GM19397 (cell line): ENCODE results near the gene C2orf69.

Experiments
- ATAC-seq: cut with Tn5 transposase; IDR thresholded peaks from one replicate; pipeline ENCODE4 v1.9.1; 2021; ENCODE audit warnings: mild to moderate bottlenecking, moderate library complexity; ENCODE audit not compliant: unreplicated experiment

C2orf69 gene

DNA sequence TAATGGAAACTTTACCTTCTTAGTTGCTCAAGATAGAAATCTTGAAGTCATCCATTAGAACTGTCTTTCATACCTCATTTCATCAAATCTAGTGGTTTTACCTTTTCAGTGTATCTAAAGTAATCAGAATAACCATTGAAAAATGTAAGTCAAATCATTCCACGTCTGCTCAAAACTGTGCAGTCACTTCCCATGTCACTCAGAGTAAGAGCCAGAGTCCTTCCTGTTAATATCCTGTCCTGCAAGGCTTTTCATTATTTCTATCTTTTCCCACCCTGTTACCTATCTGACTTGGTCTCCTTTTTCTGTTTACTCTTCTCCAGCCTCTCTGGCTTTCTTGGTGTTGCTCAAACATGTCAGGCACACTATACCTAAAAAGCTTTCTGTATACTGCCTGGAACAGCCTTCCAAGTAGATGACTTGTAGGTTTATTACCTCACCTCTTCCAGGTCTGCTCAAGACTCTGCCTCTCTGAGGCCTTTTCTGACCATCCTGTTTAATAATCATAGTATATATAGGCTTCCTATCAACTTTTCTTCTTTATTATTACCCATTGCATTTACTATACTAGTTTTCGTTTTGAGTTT lies 3.4 kb downstream of the C2orf69 start:
- no peak for ATAC-seq

DNA sequence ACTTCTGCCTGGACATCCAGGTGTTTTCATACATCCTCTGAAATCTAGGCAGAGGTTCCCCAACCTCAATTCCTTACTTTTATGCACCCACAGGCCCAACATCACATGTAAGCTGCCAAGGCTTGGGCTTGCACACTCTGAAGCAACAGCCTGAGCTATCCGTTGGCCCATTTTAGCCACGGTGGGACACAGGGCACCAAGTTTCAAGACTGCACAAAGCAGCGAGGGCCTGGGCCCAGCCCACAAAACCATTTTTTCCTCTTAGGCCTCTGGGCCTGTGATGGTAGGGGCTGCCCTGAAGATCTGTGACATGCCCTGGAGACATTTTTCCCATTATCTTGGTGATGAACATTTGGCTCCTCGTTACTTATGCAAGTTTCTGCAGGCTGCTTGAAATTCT lies 5.9 kb downstream of the C2orf69 start:
- ATAC-seq = no peak

DNA sequence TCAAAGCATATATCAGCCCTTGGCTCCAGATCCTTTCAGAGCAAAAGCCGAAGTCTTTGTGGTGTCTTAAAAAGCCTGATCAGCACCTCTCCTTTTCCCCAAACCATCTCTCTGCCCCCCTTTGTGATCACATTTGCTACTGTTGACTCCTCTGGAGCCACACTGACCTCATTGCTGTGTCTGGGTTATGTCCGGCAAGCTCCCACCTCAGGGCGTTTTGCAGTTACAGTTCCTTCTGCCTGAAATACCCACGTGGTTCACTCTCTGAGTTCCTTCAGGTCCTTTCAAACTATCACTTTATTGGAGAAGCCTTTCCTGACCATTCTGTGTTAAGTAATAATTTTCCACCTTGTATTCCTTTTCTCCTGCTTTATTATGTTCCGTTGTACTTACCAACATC lies 11.8 kb downstream of the C2orf69 start:
- no peak for ATAC-seq

DNA sequence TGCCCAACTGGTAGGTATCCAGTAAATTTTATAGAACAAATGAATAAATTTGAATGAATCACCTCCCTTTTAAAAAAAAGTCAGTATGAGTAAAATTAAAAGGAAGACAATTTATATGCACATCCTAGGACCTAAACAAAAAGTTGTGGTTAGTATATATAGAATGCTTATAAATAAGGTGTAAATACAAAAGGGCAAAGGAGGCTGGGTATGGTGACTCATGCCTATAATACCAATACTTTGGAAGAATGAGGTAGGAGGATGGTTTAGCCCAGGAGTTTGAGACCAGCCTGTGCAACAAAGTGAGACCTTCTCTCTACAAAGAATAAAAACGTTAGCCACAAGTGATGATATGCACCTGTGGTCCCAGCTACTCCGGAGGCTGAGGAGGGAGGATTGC lies 12.8 kb downstream of the C2orf69 start:
- no peak for ATAC-seq

DNA sequence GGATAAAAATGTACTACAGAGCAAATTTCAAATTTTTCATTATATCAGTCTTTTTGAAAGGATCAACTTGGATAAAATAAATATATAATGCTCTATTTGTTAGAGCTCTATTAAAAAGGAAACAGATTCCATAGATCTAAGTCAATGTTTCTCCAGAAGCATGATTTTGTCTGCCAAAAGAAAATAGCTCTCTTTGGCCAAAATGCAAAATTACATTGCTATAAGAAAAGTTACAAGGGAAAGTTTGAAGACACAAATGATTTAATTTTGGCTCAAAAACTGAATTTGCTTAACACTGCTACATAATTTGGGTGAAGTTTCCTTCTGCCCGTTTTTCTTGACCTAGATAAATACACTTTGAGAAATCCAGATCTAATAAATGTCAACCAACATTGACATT lies 15.7 kb downstream of the C2orf69 start:
- ATAC-seq = no peak

DNA sequence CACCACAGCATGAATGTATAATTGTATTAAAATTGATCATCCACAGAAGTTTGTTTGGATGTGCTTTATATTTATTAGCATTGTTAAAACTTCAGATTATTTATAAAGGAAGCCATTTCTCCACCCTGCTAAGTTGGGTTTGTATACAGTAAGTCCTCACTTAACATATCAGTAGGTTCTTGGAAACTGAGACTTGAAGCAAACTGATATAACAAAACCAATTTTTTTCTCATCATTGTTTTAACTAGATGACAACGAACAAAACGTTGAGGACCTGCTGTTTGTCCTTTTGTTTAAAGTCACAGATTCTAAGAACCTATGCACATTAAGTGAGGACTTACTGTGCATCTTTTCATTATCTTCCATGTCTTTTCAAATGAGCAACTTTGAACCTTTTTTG lies 17.1 kb downstream of the C2orf69 start:
- no peak for ATAC-seq

DNA sequence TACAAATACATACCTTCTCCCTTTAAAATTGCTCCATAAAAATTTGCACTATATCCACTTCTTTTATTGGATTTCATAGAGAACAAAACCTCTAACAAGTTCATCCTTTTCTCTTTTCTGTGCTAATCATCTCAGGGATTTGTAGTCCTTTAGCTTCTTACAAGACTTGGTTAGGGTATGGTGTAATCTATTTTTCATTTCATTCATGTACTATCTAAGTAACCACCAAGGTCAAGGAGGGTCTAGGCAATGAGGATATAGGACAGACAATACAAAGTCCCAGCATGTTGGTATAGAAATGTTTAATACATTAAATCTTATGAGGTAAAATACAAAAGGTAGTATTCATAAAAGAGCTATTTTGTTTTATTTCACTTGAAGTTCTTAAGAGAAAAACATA lies 17.5 kb downstream of the C2orf69 start:
- no peak for ATAC-seq

GRCh38 chr2:199929262-199929661 lies 18.2 kb downstream of the C2orf69 start:
- no peak for ATAC-seq

GRCh38 chr2:199932312-199932855 lies 21.3 kb downstream of the C2orf69 start:
- ATAC-seq = no peak

DNA sequence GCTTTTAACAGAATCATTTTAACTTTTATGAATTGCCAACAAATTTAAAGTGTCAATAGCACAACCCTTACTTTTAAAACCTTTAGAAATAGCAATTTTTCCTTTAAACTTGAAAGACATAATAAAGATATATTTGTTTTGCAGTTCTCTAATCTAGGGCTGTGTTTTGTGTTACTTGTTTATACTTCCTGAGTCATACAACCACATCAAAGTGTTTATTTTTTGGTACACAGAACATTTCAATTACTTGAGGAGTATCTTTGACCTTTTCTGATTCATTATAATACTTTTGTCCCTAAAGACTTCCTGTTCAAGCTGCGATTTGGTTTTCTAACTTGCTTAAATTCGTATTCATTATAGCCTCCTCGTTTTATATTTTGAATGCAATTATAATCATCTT lies 22.4 kb downstream of the C2orf69 start:
- ATAC-seq = no peak

- ATAC-seq = no peak
Measured at GRCh38 chr2:199936554-199936953, 25.5 kb downstream of the C2orf69 start.

DNA sequence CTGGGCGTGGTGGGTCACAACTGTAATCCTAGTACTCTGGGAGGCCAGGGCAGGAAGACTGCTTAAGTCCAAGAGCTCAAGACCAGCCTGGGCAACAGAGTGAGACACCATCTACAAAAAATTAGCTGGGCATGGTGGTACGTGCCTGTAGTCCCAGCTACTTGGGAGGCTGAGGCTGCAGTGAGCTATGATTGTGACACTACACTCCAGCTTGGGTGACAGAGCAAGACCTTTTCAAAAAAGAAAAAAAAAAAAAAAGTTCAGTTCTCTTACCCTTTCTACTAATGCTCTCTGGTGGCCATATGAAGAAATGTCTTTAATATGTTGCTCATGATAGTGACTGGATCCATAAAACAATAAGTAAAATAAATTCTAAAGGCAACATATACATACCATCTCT lies 29.3 kb downstream of the C2orf69 start:
- ATAC-seq = no peak

DNA sequence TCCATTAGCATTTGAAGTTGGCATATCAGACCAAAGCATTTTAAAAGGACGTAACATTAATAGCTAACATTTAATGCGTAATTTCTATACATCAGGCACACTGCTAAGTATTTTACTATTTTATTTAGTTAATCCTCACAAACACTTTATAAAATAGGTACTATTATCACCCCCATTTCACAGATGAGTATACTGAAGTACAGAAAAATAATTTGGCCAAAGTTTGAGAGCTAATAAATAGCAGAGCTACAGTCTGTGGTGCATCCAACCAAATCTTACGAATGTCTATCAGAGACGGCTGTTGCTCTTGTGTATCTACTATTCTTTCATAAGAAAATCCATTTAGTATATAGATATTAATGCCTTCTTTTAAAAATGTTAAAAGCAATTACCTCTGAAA lies 32.3 kb downstream of the C2orf69 start:
- no peak for ATAC-seq

GRCh38 chr2:199946196-199946595 lies 35.1 kb downstream of the C2orf69 start:
- no peak for ATAC-seq

- no peak for ATAC-seq
Measured at GRCh38 chr2:199946836-199947235, 35.7 kb downstream of the C2orf69 start.

DNA sequence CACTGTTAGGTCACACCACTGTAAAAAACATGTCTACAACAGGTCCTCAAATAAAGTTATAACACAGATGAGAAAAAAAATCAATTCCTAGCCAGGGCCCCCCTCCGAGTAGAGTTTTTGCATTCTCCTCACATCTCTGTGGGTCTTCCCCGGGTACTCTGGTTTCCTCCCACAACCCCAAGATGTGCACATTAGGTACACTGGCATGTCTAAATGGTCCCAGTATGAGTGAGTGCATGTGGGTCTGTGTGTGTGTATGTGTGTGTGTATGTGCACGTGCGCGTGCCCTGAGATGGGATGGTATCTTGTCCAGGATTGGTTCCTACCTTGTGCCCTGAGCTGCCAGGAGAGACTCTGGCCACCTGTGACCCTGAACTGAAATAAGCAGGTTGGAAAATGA lies 39.3 kb downstream of the C2orf69 start:
- ATAC-seq = no peak

DNA sequence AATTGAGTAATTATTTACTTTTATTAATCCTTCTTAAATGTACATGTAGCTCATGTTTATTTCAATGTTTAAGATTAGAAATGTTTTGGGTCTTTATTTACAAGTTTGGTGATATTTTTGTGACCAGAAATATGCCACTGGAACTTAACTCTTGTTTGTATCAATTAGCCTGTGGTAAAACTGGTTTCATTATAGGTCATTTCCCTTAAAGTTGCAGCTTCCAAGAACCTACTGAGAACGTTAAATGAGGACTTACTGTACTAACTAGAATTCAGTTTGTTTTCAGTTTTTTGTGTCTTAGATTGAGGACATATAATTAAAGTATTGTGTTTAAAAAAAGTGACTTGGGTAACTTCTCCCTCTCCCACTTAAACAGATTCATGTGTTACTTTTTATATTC lies 39.9 kb downstream of the C2orf69 start:
- ATAC-seq = no peak

- peak; percentile 36 for ATAC-seq
Measured at GRCh38 chr2:199955007-199955338, 43.9 kb downstream of the C2orf69 start.

DNA sequence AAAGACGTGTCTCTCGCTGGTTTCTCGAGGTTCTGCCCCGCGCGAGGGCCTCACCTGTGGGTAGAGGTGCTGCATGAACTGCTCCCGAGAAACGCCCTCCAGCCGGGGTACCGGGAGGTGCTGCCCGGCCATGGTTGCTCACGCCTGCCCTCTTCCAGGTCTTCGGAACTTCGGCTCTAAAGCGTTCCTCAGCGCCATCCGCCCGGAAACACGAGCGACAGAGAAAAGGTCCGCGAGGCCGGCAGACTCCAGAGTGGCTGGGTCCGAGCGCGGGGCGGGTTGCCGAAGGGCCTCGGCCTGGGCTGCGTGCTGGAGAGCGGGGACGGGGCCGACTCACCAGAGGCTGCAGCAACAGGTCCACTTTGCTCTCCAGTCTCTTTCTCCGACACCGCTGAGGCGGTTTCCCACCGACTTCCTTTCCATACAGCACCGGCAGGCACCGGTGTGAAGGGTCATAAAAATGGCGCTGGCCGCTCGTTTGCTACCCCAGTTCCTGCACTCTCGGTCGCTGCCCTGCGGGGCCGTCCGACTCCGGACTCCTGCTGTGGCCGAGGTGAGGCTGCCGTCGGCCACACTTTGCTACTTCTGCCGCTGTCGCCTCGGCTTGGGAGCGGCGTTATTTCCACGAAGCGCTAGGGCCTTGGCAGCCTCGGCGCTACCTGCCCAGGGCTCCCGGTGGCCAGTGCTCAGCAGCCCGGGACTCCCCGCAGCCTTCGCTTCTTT lies 44.4 kb downstream of the C2orf69 start, which contains the start of the genes MAIP1 and TYW5:
TSS of gene MAIP1 (plus strand) at position 244 of the 723 bp plus-strand sequence. CDS start at position 461, 217 bp downstream.
TSS of gene TYW5 (minus strand) at position 153 of the 723 bp plus-strand sequence. CDS start at position 132, 21 bp downstream.
- peak; percentile 88 for ATAC-seq

DNA sequence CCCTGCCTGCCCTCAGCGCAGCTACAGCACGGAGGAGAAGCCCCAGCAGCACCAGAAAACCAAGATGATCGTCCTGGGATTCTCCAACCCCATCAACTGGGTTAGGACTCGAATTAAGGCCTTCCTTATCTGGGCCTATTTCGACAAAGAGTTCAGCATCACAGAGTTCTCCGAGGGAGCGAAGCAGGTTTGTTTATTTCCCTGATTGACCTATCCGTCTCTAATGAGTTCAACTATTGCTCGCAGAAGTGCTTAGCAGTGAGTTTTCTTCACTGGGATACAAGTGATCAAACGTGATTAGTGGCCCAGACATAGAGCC lies 44.9 kb downstream of the C2orf69 start:
- no peak for ATAC-seq

- no peak for ATAC-seq
Measured at GRCh38 chr2:199958014-199958413, 46.9 kb downstream of the C2orf69 start.

GRCh38 chr2:199962203-199962602 lies 51.1 kb downstream of the C2orf69 start:
- ATAC-seq = no peak

DNA sequence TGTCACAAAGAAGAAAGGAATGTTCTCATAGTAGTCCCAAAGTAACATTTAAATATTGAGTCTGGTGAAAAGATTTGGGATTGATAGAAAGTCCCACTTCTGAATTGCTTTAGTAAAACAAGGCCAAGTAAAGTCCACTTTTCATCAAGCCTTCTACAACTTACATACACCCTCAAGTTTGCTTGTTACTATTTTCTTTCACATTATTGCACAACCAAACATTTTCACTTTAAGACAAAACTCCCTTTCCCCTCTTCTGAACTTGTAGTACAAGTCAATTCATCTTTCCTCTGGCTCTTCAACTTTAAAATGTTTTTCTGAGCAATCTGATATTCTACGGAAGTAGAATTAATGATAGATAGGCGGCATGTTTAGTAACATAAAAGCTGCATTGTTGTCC lies 55.3 kb downstream of the C2orf69 start:
- no peak for ATAC-seq
